Smooth muscle cell of trachea (primary cell): ENCODE results near the gene VPS4A. TPM values are rescaled to one million over a fixed set of nuclear protein-coding genes. Genes with fewer than 3 reads are reported as not detected.

Source experiments
- total RNA-seq: library from RNA; depleted of rRNA; stranded (reverse); fragments of >200 nt; gene quantifications from 2 replicates; pipeline ENCODE4 v1.2.1, GENCODE V29; 2014

VPS4A gene
- total RNA-seq = 31.6 and 33.3 TPM in 2 replicates

GRCh38 chr16:69310653-69311532, at the start of gene VPS4A:
Gene VPS4A (plus strand): TSS chr16:69311350. CDS start chr16:69311512, 162 bp downstream.

GRCh38 chr16:69330286-69331109, 19.3 kb downstream of the VPS4A start, which contains the start of gene PDF:
Gene PDF (minus strand): TSS chr16:69330588. CDS start chr16:69330570, 18 bp downstream.

GRCh38 chr16:69339289-69340094, 28.3 kb downstream of the VPS4A start, which contains the start of the genes COG8 and NIP7:
Gene COG8 (minus strand): TSS chr16:69339564. CDS start chr16:69339552, 12 bp downstream.
Gene NIP7 (plus strand): TSS chr16:69339772. CDS start chr16:69339830, 58 bp downstream.

GRCh38 chr16:69351309-69352027, 40.3 kb downstream of the VPS4A start, which contains the start of gene TMED6:
Gene TMED6 (minus strand): TSS chr16:69351786. CDS start chr16:69351753, 33 bp downstream.

Other genes starting within 250 kb of the VPS4A start
- gene HAS3, start 205.7 kb upstream of the VPS4A start, total RNA-seq = 0.66 and 1.5 TPM in 2 replicates
- gene CHTF8, start 178.8 kb upstream of the VPS4A start, total RNA-seq = 66.7 and 69.1 TPM in 2 replicates
- 16.5 and 17.6 TPM in 2 replicates for gene UTP4, start 178.7 kb upstream of the VPS4A start, total RNA-seq
- 69.4 and 127 TPM in 2 replicates for gene SNTB2, start 124.2 kb upstream of the VPS4A start, total RNA-seq
- 13.7 and 18.2 TPM in 2 replicates for gene PDF, start 19.2 kb downstream of the VPS4A start, total RNA-seq
- gene COG8, start 28.2 kb downstream of the VPS4A start, total RNA-seq = 43.3 and 73.3 TPM in 2 replicates
- gene NIP7, start 28.4 kb downstream of the VPS4A start, total RNA-seq = 17.9 and 19.6 TPM in 2 replicates
- gene TMED6, start 40.4 kb downstream of the VPS4A start, total RNA-seq = 0.29 and 0.66 TPM in 2 replicates
- gene TERF2, start 74.7 kb downstream of the VPS4A start, total RNA-seq = 9.6 and 11.4 TPM in 2 replicates
- gene CYB5B, start 113.3 kb downstream of the VPS4A start, total RNA-seq = 54.1 and 94.8 TPM in 2 replicates